ENCODE measurements around the gene TBC1D9B.
"Not testable (repeated sequence)": the region's sequence is repeated elsewhere in the genome, so short reads cannot be mapped to it uniquely, and the experiment has no call there.

TBC1D9B gene

DNA sequence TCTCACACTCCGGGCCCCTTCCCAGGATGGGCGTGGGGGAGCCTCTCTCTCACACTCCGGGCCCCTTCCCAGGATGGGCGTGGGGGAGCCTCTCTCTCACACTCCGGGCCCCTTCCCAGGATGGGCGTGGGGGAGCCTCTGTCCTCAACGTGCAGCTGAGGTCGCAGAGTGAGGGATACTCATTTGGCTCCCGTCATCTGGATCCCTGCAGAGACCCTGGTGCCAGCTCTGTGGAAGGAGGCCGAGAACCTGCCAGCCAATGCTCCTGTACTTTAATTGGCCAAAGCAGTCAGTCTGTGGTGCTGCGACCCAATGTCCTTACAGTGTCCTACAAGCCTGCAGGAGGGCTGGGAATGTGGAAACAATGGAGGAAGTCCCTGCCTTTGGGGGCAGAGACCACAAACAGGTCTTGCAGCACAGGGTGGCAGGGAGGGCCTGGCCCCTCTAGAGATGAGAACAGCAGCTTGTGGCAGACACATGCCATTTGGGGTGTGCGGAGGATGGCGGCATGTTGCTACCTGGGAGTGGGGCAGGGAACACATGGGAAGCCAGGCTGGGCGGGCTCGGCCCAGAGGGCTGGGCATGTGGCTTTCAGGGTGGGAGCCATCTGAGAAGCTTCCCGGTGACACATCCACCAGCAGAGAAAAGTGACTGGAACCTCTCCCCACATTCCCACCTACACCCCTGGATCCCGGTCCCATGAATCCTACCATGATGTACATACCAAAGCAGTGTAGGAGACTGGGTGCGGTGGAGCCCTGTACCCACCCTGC, 35.5 kb downstream of the TBC1D9B start:
- no peak overlapping the region for H3K4me2 ChIP-seq
- H3K9me3 ChIP-seq = no peaks in the 10 kb centered on the region
- no peak overlapping the region for H3K4me3 ChIP-seq
- H3K27me3 ChIP-seq = no peaks in the 10 kb centered on the region
- H3K27ac ChIP-seq = no peak overlapping the region
- peaks cover 97% of the 10 kb centered on the region for H3K36me3 ChIP-seq
- peaks cover 27% of the 10 kb centered on the region for H3K4me1 ChIP-seq
- no peak for TF ChIP-seq Cebpa-rat (IDR thresholded peaks at IDR 0.05)
- no peaks in the 10 kb centered on the region; the same call in 1 of the 2 replicates for H4K20me1 ChIP-seq
- H3K9ac ChIP-seq = no peak overlapping the region

- Histone ChIP-seq H3K36me3 (peaks cover 94% of the 10 kb centered on the region), H3K4me1 (peaks cover 34% of the 10 kb centered on the region)
- not testable (repeated sequence) for H3K27me3 ChIP-seq, H3K9ac ChIP-seq, H3K9me3 ChIP-seq, H3K4me3 ChIP-seq, H3K27ac ChIP-seq, H3K4me2 ChIP-seq, H4K20me1 ChIP-seq
Observed at GRCh38 chr5:179871533-179871932, 36.2 kb downstream of the TBC1D9B start.

GRCh38 chr5:179870952-179871351, 36.7 kb downstream of the TBC1D9B start:
- no peak for TF ChIP-seq Cebpa-rat (IDR thresholded peaks at IDR 0.05)
- Histone ChIP-seq H3K27ac (no peak overlapping the region), H3K9ac (no peak overlapping the region), H3K9me3 (no peaks in the 10 kb centered on the region), H3K27me3 (no peaks in the 10 kb centered on the region), H3K4me2 (no peak overlapping the region), H3K4me3 (no peak overlapping the region), H4K20me1 (no peaks in the 10 kb centered on the region; the same call in 1 of the 2 replicates), H3K36me3 (peaks cover 94% of the 10 kb centered on the region), H3K4me1 (peaks cover 38% of the 10 kb centered on the region)

DNA sequence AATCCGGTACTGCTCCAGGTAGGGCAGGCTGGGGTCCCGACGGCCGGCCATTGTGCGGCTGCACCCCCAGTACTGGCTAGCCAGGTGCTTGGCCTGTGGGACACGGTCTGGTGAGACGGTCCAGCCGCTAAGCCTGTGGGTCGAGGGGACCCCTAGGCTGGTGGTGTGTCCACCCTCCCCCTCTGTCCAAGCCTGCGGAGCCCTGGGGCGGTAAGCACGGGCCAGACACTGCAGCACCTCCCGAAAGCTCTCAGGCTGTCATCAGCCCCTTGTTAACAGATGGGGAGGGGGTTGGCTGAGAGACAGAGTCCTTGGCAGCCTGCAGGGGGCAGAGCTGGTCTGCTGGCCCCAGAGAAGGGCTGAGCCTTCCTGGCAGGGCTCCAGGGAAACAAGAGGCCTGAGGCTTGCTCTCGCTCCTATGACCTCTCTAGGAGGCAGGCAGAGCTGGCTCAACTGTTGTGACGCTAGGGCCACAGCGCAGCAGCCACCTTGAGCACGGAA, 37.2 kb downstream of the TBC1D9B start:
- no peaks in the 10 kb centered on the region for H3K27me3 ChIP-seq
- no peak for TF ChIP-seq Cebpa-rat (IDR thresholded peaks at IDR 0.05)
- H3K36me3 ChIP-seq = peaks cover 93% of the 10 kb centered on the region
- H3K9me3 ChIP-seq = no peaks in the 10 kb centered on the region
- H3K4me2 ChIP-seq = no peak overlapping the region
- peaks cover 38% of the 10 kb centered on the region for H3K4me1 ChIP-seq
- H3K4me3 ChIP-seq = no peak overlapping the region
- H3K9ac ChIP-seq = no peak overlapping the region
- no peaks in the 10 kb centered on the region; the same call in 1 of the 2 replicates for H4K20me1 ChIP-seq
- no peak overlapping the region for H3K27ac ChIP-seq

DNA sequence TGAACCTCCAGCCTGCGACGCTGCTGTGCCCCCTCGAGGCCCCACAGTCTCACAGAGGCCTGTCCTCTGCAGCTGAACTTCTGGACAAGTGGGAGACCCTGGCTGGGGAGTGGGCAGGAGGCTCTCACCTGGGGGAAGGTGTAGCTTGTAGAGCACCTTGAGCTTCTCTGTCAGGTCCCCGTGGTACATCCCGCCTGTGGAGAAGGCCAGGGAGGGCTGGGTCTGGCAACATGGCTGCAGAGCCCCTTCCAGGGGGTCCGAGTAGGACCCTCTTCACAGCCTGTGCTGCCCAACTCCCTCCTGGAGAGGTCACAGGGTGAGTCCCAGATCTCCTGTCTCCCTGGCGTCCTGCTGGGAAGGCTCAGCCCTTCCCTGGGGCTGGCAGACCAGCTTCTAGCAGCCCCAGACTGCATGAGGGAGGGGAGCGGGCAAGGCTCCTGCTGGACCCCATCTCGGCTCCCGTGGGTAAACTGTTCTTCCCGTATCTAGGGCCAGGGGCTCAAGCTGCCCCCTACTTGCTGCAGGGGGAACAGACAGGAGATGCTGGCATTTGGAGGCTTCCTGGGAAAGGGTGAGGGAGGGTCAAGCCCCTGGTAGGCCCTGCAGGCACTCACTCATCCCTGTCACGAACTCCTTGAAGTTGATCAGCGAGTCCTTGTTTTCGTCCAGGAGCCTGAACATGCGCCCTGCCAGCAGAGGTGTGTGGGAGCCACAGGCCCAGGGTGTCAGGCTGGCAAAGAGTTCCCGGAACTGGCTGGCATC, 37.9 kb downstream of the TBC1D9B start:
- peaks cover 38% of the 10 kb centered on the region for H3K4me1 ChIP-seq
- peak overlapping the region; percentile 74; the same call in 1 of the 2 replicates for H3K4me2 ChIP-seq
- H3K36me3 ChIP-seq = peaks cover 93% of the 10 kb centered on the region
- H3K4me3 ChIP-seq = no peak overlapping the region
- no peaks in the 10 kb centered on the region for H3K9me3 ChIP-seq
- TF ChIP-seq Cebpa-rat (IDR thresholded peaks at IDR 0.05) = no peak
- no peaks in the 10 kb centered on the region; the same call in 1 of the 2 replicates for H4K20me1 ChIP-seq
- H3K27ac ChIP-seq = no peak overlapping the region
- H3K27me3 ChIP-seq = no peaks in the 10 kb centered on the region
- H3K9ac ChIP-seq = no peak overlapping the region

DNA sequence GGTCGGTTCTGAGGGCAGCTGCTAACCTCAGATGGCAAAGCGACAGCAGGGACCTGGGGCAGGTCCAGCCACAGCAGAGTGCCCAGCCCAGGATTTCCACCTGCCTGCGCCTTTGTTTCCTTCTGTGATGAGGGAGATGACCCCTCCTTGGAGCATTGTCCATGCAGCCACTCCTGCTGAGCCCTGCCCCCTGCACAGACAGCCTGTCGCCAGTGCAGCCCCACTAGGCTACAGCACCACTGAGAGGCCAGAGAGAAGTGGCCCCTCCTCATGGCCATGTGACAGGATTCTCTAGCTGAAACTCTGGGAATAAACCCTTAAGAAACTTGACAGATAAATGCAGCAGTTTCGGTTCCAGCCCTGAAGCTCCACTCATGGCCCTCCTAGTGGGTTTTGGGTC, 38.6 kb downstream of the TBC1D9B start:
- Histone ChIP-seq H3K9ac (no peak overlapping the region), H3K27me3 (no peaks in the 10 kb centered on the region), H3K36me3 (peaks cover 92% of the 10 kb centered on the region), H3K4me3 (no peak overlapping the region), H3K4me2 (peak overlapping the region; percentile 74; the same call in 1 of the 2 replicates), H3K9me3 (no peaks in the 10 kb centered on the region), H4K20me1 (no peaks in the 10 kb centered on the region; the same call in 1 of the 2 replicates), H3K27ac (no peak overlapping the region), H3K4me1 (peaks cover 38% of the 10 kb centered on the region)
- no peak for TF ChIP-seq Cebpa-rat (IDR thresholded peaks at IDR 0.05)

GRCh38 chr5:179868541-179868940, 39.2 kb downstream of the TBC1D9B start:
- peaks cover 38% of the 10 kb centered on the region for H3K4me1 ChIP-seq
- no peaks in the 10 kb centered on the region; the same call in 1 of the 2 replicates for H4K20me1 ChIP-seq
- peak overlapping the region; percentile 26; the same call in 1 of the 2 replicates for H3K27ac ChIP-seq
- H3K4me2 ChIP-seq = peak overlapping the region; percentile 74
- TF ChIP-seq Cebpa-rat (IDR thresholded peaks at IDR 0.05) = no peak
- H3K9me3 ChIP-seq = no peaks in the 10 kb centered on the region
- H3K9ac ChIP-seq = no peak overlapping the region
- no peak overlapping the region for H3K4me3 ChIP-seq
- H3K36me3 ChIP-seq = peaks cover 92% of the 10 kb centered on the region
- no peaks in the 10 kb centered on the region for H3K27me3 ChIP-seq

- no peak for TF ChIP-seq Cebpa-rat (IDR thresholded peaks at IDR 0.05)
- H3K36me3 ChIP-seq = peaks cover 92% of the 10 kb centered on the region
Observed at GRCh38 chr5:179867476-179867875, 40.2 kb downstream of the TBC1D9B start.

DNA sequence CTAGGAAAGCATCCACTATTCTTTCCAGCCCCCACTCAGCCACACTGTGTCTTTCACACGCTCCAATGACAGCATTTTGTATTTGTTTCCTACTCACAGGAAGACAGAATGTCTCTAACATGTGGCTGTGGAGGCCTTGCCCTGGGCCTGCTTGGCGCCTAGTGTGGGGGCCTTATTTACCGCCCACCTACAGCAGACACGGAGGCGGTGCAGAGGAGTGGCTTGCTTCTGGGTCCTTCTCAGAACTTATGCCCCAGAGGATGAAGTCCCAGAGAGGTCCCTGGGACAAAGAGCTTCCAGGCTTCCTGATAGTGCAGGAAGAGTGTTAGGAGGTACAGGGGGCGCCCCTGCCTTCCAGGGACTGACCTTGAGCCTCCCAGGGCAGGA, 40.6 kb downstream of the TBC1D9B start:
- H3K36me3 ChIP-seq = peaks cover 92% of the 10 kb centered on the region
- H3K4me2 ChIP-seq = peak overlapping the region; percentile 74
- H3K27ac ChIP-seq = peak overlapping the region; percentile 82
- TF ChIP-seq Cebpa-rat (IDR thresholded peaks at IDR 0.05) = no peak
- H4K20me1 ChIP-seq = peaks cover 10% of the 10 kb centered on the region
- H3K4me1 ChIP-seq = peaks cover 38% of the 10 kb centered on the region
- no peak overlapping the region for H3K4me3 ChIP-seq
- peaks cover 12% of the 10 kb centered on the region; the same call in 1 of the 2 replicates for H3K9me3 ChIP-seq
- H3K27me3 ChIP-seq = no peaks in the 10 kb centered on the region
- peak overlapping the region; percentile 54 for H3K9ac ChIP-seq

More at GRCh38 chr5:179867476-179867875, 40.2 kb downstream of the TBC1D9B start:
- no peaks in the 10 kb centered on the region for H3K27me3 ChIP-seq
- H3K9ac ChIP-seq = peak overlapping the region; percentile 54
- H3K4me2 ChIP-seq = peak overlapping the region; percentile 74
- no peak overlapping the region for H3K4me3 ChIP-seq
- H3K27ac ChIP-seq = peak overlapping the region; percentile 82
- peaks cover 38% of the 10 kb centered on the region for H3K4me1 ChIP-seq
- H3K9me3 ChIP-seq = peaks cover 8% of the 10 kb centered on the region; the same call in 1 of the 2 replicates
- peaks cover 6% of the 10 kb centered on the region for H4K20me1 ChIP-seq
